Activated naive CD8-positive, alpha-beta T cell (primary cell): ENCODE data around the gene BLNK.
A peak's percentile ranks its signal among the peaks of the same experiment; 100 is the strongest.

ENCODE experiments used
- H3K27ac Mint-ChIP-seq: one replicate; pipeline ENCODE4 v1.8.0; 2021; ENCODE audit warnings: mixed read lengths
- H3K27me3 Mint-ChIP-seq: one replicate; pipeline ENCODE4 v1.8.0; 2021; ENCODE audit warnings: mixed read lengths
- H3K36me3 Mint-ChIP-seq: one replicate; pipeline ENCODE4 v1.8.0; 2021; ENCODE audit warnings: mixed read lengths
- H3K4me1 Mint-ChIP-seq: one replicate; pipeline ENCODE4 v1.8.0; 2021; ENCODE audit warnings: low read depth, mixed read lengths
- H3K4me3 Mint-ChIP-seq: one replicate; pipeline ENCODE4 v1.8.0; 2021; ENCODE audit warnings: mild to moderate bottlenecking, mixed read lengths
- H3K9me3 Mint-ChIP-seq: one replicate; pipeline ENCODE4 v1.8.0; 2021; ENCODE audit warnings: low read depth, mixed read lengths

The BLNK gene

DNA sequence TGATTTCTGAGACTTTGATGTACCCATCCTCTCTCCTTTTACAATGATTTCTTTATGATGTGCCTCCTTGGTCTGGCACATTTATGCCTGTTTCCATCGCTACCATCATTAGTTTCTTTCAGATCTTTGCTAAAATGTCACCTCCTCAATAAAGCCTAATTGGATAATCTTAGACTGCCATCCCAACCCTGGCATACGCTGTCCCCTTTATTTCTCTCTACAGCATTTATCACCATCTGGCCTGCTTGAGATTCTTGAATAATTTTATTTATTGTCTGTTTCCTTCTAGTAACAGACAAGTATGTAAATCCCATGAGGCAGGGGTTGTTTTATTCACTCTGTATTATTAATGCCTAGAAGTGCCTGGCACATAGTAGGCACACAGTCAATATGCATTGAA, 26.1 kb upstream of the BLNK start:
- no peaks in the 10 kb centered on the region for H3K27me3 Mint-ChIP-seq
- no peaks in the 10 kb centered on the region for H3K9me3 Mint-ChIP-seq
- no peaks in the 10 kb centered on the region for H3K36me3 Mint-ChIP-seq
- peaks cover 60% of the 10 kb centered on the region for H3K4me1 Mint-ChIP-seq
- H3K4me3 Mint-ChIP-seq, result no peak overlapping the region
- H3K27ac Mint-ChIP-seq, result no peak overlapping the region

DNA sequence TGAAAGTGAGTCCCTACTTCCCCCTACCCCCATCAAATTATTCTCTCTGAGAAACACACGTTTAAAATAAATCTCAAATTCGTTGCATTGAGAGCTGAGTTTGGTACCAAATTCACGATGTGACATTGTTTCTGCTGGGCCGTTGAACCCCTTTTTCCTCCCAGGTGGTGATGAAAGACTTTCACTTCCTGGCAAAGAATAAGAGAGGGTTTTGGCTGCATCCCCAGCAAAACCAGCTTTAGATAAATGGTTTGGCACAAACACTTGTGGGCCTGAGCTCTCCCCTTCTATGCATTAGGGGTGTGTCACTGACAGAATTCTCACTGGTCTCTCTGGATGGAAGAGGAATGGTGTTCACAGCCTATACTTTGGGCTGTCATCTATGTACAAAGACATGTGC, 24.1 kb upstream of the BLNK start:
- Mint-ChIP-seq H3K36me3 (no peaks in the 10 kb centered on the region), H3K27me3 (no peaks in the 10 kb centered on the region), H3K4me1 (peaks cover 47% of the 10 kb centered on the region), H3K4me3 (no peak overlapping the region), H3K27ac (peak overlapping the region; percentile 51), H3K9me3 (no peaks in the 10 kb centered on the region)

DNA sequence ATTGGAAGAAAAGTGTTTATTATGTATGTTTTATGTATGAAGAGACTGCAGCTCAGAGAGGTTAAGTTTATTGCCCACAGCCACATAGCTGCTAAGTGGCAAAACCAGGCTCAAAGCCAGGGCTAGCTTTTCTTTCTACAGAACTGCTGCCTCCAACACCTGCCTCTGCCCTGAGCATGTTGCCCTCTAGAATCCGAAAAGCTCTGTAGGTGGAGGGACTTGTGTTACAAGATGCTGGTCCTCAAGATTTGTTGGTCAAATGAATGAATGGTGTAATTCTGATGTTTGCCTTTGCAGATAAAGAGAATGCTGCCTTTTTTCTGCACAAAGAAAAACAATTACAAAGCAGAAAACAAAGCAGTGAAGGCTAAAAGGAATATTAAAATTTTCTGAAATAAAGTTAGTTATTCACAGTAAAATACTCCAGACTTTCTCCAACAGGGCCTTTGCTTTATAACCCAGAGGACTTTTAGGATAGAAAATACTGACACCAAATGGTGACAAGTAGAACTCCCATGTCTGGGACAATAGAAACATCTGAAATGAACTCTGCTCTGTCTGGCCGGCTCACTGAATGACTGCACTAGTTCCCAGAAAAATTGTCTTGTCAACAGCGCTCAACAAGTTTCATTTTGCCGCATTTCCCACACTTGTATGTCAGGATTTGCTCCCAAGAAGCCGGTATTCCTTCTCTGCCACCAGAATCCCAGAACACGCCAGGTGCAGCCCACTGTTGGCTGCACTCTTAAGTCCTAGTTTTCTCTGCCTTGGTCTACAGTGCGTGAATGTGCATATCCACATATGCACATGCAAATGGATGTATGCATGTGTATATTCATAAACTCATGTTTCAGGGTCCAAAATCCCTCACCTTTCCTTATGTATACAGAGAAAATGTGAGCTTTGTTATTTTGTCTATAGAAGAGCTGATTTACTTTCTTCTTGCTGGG, 21.9 kb upstream of the BLNK start:
- Mint-ChIP-seq H3K4me1 (peaks cover 28% of the 10 kb centered on the region), H3K27me3 (no peaks in the 10 kb centered on the region), H3K36me3 (no peaks in the 10 kb centered on the region), H3K4me3 (no peak overlapping the region), H3K9me3 (no peaks in the 10 kb centered on the region), H3K27ac (no peak overlapping the region)

DNA sequence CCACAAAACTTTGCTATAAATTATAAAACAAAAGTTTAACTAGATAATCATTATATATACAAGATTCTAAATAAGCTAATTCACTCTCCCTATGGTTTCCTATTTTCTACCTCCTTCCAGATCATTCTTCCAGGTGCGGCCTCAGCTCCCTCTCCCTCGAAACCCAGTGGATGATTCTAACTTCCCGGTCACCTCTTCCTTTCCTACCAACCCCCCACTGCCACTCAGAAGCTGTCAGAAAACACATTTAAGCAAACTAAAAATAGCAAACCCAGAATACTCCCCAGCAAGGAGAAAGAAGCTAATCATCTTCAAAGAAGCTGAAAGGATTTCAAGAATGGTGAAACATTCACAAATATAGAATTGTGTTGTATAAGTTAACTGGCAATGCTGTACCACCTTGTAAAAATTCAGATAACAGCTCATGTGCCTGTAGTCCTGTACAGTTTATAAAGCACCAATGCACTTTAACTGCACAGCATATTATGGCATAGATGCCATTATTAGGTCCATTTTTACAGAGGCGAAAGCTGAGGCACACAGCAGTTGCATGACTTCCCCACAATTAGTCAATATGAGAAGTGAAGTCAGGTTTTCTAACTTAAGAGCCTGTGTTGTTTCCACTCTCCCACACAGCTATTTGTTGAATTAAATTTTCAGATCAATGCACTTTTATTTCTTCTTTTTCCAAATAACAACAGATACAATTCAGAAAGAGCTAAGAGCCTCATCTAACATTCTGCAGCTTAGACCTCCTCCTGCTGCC, 19.2 kb upstream of the BLNK start:
- Mint-ChIP-seq H3K27ac (no peak overlapping the region), H3K36me3 (no peaks in the 10 kb centered on the region), H3K4me3 (no peak overlapping the region), H3K4me1 (peaks cover 24% of the 10 kb centered on the region), H3K27me3 (no peaks in the 10 kb centered on the region), H3K9me3 (no peaks in the 10 kb centered on the region)

DNA sequence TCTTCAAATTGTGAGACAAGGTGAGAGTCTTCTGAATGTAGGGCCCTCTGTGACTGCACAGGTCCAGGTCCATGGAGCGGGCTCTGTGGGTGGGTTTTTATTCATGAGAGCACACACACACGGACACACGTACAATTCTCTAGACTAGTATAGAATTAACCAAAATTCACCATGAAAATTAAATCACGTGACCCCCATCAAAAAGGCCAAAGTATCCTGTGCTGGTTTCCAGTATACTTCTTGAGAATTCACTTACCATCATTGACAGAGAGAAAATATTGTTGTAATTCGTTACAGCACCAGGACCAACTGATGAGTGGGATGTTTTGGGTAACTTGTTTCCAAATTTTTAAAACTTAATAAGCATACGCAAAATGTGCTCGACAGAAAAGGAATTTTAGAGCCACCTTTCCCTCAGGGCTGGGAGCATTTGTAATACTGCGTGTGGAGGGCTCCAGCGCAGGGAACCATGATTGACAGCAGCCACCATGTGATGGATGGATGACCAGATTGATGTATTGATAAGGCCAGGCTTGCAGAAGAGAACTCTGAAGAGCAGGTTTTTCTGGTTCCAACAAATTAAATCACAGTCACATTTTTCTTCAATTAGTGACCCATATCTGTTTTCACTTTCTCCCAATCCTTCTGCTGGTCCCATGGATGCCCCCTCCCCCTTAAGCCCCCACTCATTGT, 18.0 kb upstream of the BLNK start:
- Mint-ChIP-seq H3K9me3 (no peaks in the 10 kb centered on the region), H3K4me1 (peaks cover 19% of the 10 kb centered on the region), H3K36me3 (no peaks in the 10 kb centered on the region), H3K4me3 (no peak overlapping the region), H3K27me3 (no peaks in the 10 kb centered on the region), H3K27ac (no peak overlapping the region)

DNA sequence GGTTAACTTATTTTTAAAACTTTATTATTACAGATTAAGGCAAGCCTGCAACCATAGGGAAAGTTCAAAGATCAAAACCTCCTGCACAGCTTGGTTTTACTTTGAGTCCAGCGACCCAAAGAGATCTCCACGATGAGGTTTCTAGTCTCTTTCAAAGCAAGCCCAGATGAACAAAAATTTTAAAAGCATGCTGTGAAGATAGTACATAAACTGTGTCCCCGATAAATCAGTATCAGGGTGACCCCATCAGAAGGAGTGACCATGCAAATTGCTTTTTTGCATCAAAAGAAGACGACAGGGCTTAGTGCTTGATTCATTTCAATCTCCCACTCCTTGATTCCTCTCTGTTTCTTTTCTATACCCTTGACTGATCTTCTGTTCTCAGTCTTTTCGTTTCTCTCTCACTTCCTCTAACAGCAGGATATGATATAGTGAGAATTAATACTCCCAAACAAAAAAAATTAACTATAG, 16.8 kb upstream of the BLNK start:
- H3K4me1 Mint-ChIP-seq, result peaks cover 16% of the 10 kb centered on the region
- no peak overlapping the region for H3K27ac Mint-ChIP-seq
- peak overlapping the region; percentile 30 for H3K4me3 Mint-ChIP-seq
- no peaks in the 10 kb centered on the region for H3K27me3 Mint-ChIP-seq
- H3K36me3 Mint-ChIP-seq, result no peaks in the 10 kb centered on the region
- no peaks in the 10 kb centered on the region for H3K9me3 Mint-ChIP-seq

DNA sequence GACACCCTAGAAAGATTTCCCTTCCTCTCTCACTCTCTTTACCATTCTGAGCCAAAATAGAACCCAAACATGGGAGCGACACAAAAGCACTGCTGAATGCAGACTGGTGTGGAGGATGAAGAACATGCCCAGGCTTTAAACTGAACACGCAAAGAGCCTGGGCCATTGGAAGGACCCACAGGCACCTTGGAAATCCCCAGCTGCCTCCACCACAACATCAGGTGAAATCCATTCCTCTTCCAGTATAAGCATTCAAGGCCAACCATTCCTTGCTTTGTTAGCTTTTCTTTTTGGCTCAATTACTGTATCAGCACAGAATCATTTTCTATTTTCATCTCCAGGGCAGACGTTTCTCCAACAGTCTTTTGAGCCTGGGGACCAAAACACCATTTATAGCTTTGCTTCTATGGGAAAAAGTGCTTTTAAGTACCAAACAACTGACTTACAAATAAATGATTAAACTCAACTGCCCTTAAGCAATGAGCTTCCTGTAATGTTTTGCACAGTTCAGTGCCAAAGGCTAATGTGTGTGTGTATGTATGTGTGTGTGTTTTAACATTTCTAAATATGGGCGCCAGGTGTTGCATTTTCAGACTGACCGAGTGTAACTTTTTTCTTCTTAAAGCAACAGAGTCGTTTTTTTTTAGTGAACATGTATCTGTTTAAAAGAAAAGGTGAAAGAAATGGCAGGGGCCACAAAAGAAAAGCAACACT, 16.2 kb upstream of the BLNK start:
- Mint-ChIP-seq H3K27me3 (no peaks in the 10 kb centered on the region), H3K9me3 (no peaks in the 10 kb centered on the region), H3K4me1 (peaks cover 16% of the 10 kb centered on the region), H3K4me3 (peak overlapping the region; percentile 30), H3K36me3 (no peaks in the 10 kb centered on the region), H3K27ac (no peak overlapping the region)

DNA sequence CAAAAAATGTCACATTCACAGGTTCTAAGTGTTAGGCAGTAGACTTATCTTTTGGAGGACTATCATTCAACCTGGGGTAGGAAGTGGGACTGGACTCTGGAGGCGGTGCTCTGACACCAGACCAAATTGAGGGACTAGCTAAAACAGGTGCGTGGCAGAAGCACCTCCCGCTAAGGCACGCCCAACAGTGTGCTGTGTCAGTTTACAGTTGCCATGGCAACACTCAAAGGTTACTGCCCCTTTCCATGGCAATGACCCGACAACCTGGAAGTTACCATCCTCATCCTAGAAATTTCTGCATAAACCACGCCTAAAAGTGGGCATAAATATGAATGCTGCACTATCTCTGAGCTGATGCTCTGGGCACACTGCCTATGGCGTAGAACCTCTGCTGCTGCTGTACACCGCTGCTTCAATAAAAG, 14.0 kb upstream of the BLNK start:
- H3K4me3 Mint-ChIP-seq, result no peak overlapping the region
- no peaks in the 10 kb centered on the region for H3K27me3 Mint-ChIP-seq
- H3K36me3 Mint-ChIP-seq, result no peaks in the 10 kb centered on the region
- H3K9me3 Mint-ChIP-seq, result no peaks in the 10 kb centered on the region
- peaks cover 16% of the 10 kb centered on the region for H3K4me1 Mint-ChIP-seq
- H3K27ac Mint-ChIP-seq, result no peak overlapping the region

DNA sequence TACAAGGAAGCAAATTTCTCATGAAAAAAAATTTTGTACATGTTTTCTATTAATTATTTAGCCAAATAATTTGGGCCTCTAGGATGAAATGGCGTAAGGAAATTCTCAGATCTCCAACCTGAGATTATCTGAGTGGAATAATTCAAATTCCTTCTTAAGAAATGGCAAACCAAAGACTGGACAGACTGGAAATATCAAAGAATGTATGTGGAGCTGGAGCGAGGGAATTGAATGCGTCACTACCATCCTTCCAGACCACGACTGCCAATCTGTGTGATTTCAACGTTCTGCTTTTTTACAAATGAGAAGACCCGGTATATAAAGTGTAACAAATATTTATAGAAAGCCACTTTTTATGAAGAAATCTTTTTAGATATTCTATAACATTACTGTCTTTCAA, 12.4 kb upstream of the BLNK start:
- H3K27ac Mint-ChIP-seq, result no peak overlapping the region
- no peaks in the 10 kb centered on the region for H3K9me3 Mint-ChIP-seq
- H3K4me3 Mint-ChIP-seq, result no peak overlapping the region
- peaks cover 16% of the 10 kb centered on the region for H3K4me1 Mint-ChIP-seq
- peaks cover 2% of the 10 kb centered on the region for H3K27me3 Mint-ChIP-seq
- H3K36me3 Mint-ChIP-seq, result no peaks in the 10 kb centered on the region

DNA sequence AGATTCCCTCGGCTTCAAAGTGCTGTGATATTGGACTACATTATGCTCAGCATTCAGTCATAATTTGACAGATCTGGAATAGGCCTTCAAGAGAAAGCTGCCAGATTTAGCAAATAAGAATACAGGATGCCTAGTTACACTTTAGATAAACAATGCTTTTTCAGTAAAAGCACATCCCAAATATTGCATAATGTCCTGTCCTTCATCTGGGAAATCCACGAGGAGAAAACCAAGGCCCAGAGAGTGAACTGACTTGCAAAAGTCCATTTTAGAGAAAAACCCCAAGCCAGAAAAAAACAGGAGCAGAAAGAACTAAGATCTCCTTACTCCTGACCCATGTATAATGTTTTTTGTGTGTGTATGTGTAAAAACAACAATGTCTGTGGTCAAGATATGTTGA, 12.0 kb upstream of the BLNK start:
- Mint-ChIP-seq H3K4me3 (no peak overlapping the region), H3K27me3 (peaks cover 2% of the 10 kb centered on the region), H3K4me1 (peaks cover 13% of the 10 kb centered on the region), H3K9me3 (no peaks in the 10 kb centered on the region), H3K27ac (no peak overlapping the region), H3K36me3 (no peaks in the 10 kb centered on the region)

DNA sequence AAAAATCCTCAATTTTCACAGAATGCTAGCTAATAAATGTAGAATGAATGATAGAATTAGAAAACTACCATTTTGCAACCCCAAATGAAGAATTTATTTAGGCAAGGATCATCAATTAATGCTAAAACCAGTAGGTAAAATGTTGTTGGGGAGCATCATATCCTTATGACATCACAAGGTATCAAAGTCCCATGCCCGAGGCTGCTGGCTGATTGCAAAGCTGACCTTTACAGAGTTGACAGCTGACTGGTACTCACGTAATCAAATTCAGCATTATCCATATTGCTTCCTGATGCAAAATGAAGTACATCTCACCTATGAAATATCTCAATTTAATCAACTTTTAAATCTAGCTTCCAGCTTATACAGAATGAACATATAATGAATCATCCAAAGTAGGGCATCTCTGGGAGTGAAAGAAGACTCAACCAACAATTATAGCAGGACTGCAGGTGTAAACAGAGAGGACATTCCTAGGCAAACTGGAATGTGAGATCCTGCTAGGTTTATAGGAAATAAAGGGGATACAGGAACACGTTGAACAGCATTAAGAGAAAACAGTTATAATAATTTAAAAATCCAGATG, 10.2 kb upstream of the BLNK start:
- no peak overlapping the region for H3K4me3 Mint-ChIP-seq
- no peaks in the 10 kb centered on the region for H3K36me3 Mint-ChIP-seq
- H3K9me3 Mint-ChIP-seq, result no peaks in the 10 kb centered on the region
- no peaks in the 10 kb centered on the region for H3K4me1 Mint-ChIP-seq
- peaks cover 6% of the 10 kb centered on the region for H3K27me3 Mint-ChIP-seq
- no peak overlapping the region for H3K27ac Mint-ChIP-seq

DNA sequence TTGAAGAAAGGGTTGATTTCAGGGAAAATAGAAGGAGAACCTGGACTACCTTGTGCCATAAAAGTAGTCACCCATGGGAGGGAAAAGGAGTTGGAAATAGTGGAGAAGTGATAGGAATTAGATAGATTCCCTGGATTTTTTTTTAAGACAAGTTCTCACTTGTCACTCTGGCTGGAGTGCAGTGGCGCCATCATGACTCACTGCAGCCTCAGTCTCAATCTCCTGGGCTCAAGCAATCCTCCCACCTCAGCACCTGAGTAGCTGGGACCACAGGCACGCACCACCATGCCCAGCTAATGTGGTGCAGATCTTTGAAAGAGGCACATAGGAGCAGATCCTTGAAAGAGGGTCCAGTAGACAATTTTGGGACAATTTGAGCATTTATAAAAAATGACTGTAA, 9.5 kb upstream of the BLNK start:
- H3K27ac Mint-ChIP-seq, result no peak overlapping the region
- no peak overlapping the region for H3K4me3 Mint-ChIP-seq
- no peaks in the 10 kb centered on the region for H3K4me1 Mint-ChIP-seq
- peaks cover 6% of the 10 kb centered on the region for H3K27me3 Mint-ChIP-seq
- no peaks in the 10 kb centered on the region for H3K36me3 Mint-ChIP-seq
- H3K9me3 Mint-ChIP-seq, result no peaks in the 10 kb centered on the region

DNA sequence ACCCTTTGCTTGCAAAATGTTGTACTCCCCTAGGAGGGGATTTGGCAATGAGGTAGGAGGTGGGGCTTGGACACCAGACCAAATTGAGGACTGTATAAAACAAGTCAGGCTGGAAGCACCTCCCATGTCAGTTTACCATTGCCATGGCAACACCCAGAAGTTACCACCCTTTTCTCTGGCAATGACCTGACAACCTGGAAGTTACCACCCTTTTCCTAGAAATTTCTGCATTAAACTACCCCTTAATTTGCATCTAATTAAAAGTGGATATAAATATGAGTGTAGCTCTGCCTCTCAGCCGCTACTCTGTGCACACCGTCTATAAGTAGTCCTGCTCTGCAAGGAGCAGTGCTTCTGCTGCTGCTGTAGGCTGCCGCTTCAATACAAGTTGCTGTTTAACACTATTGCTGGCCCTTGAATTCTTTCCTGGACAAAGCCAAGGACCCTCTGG, 7.8 kb upstream of the BLNK start:
- Mint-ChIP-seq H3K36me3 (no peaks in the 10 kb centered on the region), H3K27ac (no peak overlapping the region), H3K4me1 (no peaks in the 10 kb centered on the region), H3K27me3 (peaks cover 6% of the 10 kb centered on the region), H3K4me3 (no peak overlapping the region), H3K9me3 (no peaks in the 10 kb centered on the region)

DNA sequence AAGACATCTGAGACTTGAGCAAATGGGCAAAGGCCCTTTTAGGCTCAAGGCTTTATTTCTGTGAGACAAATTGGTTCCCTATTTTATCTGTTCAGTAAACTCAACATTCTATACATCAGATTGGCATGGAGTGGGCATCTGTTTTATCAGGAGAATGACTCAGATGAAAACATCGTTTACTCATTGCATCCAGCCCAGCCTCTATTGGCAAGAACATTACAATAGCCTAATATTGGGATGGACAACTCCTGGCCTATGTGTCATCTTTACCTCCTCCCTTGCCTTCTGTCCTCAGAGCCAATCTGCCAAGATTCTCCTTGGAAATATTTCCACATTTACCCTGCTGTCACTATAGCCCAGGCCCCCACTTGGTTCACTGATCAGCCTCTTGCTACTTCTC, 5.5 kb upstream of the BLNK start:
- no peaks in the 10 kb centered on the region for H3K4me1 Mint-ChIP-seq
- H3K36me3 Mint-ChIP-seq, result no peaks in the 10 kb centered on the region
- no peak overlapping the region for H3K4me3 Mint-ChIP-seq
- H3K27ac Mint-ChIP-seq, result no peak overlapping the region
- peaks cover 6% of the 10 kb centered on the region for H3K27me3 Mint-ChIP-seq
- no peaks in the 10 kb centered on the region for H3K9me3 Mint-ChIP-seq
